ENCODE measurements around the gene HUS1.

HUS1 gene

GRCh38 chr7:47978790-47979144, 648 bp downstream of the HUS1 start (continued):
- TF ChIP-seq ZNF354C (tag by site-specific recombination; IDR thresholded peaks at IDR 0.05; ENCODE audit: borderline replicate concordance, low read depth) (no peak), ZNF830 (tag by site-specific recombination; IDR thresholded peaks at IDR 0.05; ENCODE audit: low read depth) (no peak), MZF1 (tag by site-specific recombination; IDR thresholded peaks at IDR 0.05; ENCODE audit: borderline replicate concordance) (no peak)

GRCh38 chr7:47973739-47974138, 5.7 kb downstream of the HUS1 start:
- Histone ChIP-seq H3K36me3 (ENCODE audit: control insufficient read depth in 2 of 2, insufficient read depth in 1 of 2, low read length in 2 of 2) (peaks cover 27 to 72% of the 10 kb centered on the region in 2 experiments), H3K9me3 (ENCODE audit: control insufficient read depth, insufficient read depth, low read depth, low read length) (no peaks in the 10 kb centered on the region), H3K4me1 (ENCODE audit: control insufficient read depth, insufficient read depth, low read length) (no peaks in the 10 kb centered on the region), H3K27ac (ENCODE audit: extremely low read depth, low read depth, low read length) (no peak overlapping the region), H3K4me3 (ENCODE audit: low read depth, low read length) (no peak overlapping the region)
- ChIA-PET POLR2A (no interaction called here), CTCF (interaction anchor here (0.7 to 1.5 kb wide), 4 partner anchors 24 to 136 kb away, joined by 3 to 6 read pairs (median 4); no protein-coding TSS in a partner anchor)
- TF ChIP-seq ZNF610 (tag by site-specific recombination; IDR thresholded peaks at IDR 0.05; ENCODE audit: borderline replicate concordance) (no peak), ZNF621 (tag by site-specific recombination; IDR thresholded peaks at IDR 0.05) (no peak), ZNF548 (tag by site-specific recombination; IDR thresholded peaks at IDR 0.05) (no peak), ZNF626 (tag by site-specific recombination; IDR thresholded peaks at IDR 0.05) (no peak), AEBP2 (tag by site-specific recombination; IDR thresholded peaks at IDR 0.05; ENCODE audit: borderline replicate concordance) (no peak), MYNN (tag by site-specific recombination; IDR thresholded peaks at IDR 0.05; ENCODE audit: borderline replicate concordance) (no peak), ZNF350 (tag by site-specific recombination; IDR thresholded peaks at IDR 0.05) (no peak), ZNF707 (tag by site-specific recombination; IDR thresholded peaks at IDR 0.05) (no peak), ZBTB10 (tag by site-specific recombination; IDR thresholded peaks at IDR 0.05) (no peak)

- ChIA-PET CTCF (interaction anchor here (0.7 to 2.7 kb wide), 8 partner anchors 17 to 750 kb away, joined by 3 to 23 read pairs (median 3); no protein-coding TSS in a partner anchor), POLR2A (no interaction called here)
- no peak for TF ChIP-seq ZNF266 (tag by site-specific recombination; IDR thresholded peaks at IDR 0.05; ENCODE audit: low read depth)
- no peak for TF ChIP-seq ZNF404 (tag by site-specific recombination; IDR thresholded peaks at IDR 0.05)
- no peak for TF ChIP-seq ZNF157 (tag by site-specific recombination; IDR thresholded peaks at IDR 0.05)
- TF ChIP-seq ZNF221 (tag by site-specific recombination; IDR thresholded peaks at IDR 0.05; ENCODE audit: borderline replicate concordance), result no peak
- TF ChIP-seq HOXA7 (CRISPR knock-in tag; IDR thresholded peaks at IDR 0.05; ENCODE audit: borderline replicate concordance), result no peak
- no peak for TF ChIP-seq WT1 (tag by site-specific recombination; IDR thresholded peaks at IDR 0.05)
- no peak for TF ChIP-seq ZNF558 (tag by site-specific recombination; IDR thresholded peaks at IDR 0.05)
- no peak for TF ChIP-seq SALL2 (tag by site-specific recombination; IDR thresholded peaks at IDR 0.05; ENCODE audit: borderline replicate concordance)
- Histone ChIP-seq H3K27ac (ENCODE audit: extremely low read depth, low read depth, low read length) (no peak overlapping the region), H3K4me1 (ENCODE audit: control insufficient read depth, insufficient read depth, low read length) (no peaks in the 10 kb centered on the region), H3K4me3 (ENCODE audit: low read depth, low read length) (no peak overlapping the region), H3K36me3 (ENCODE audit: control insufficient read depth in 2 of 2, insufficient read depth in 1 of 2, low read length in 2 of 2) (peaks cover 26 to 72% of the 10 kb centered on the region in 2 experiments), H3K9me3 (ENCODE audit: control insufficient read depth, insufficient read depth, low read depth, low read length) (no peaks in the 10 kb centered on the region)
Observed at GRCh38 chr7:47970761-47971160, 8.7 kb downstream of the HUS1 start.
